Measurements from ENCODE around the gene STON1. TPM values are rescaled to one million over a fixed set of nuclear protein-coding genes. Genes with fewer than 3 reads are reported as not detected.
A peak's percentile ranks its signal among the peaks of the same experiment; 100 is the strongest.

STON1 gene
- total and polyA plus RNA-seq, 12 donors: 2.2 to 8.9 (median 4.4) TPM

- H3K4me1 ChIP-seq: peaks cover 0 to 39% (median 5%) of the 10 kb centered on the region in 9 donors
- no peak for TF ChIP-seq CTCF (IDR thresholded peaks at IDR 0.05)
- no peaks in the 10 kb centered on the region for H3K27me3 ChIP-seq
- no peaks in the 10 kb centered on the region for H3K36me3 ChIP-seq
- H3K4me3 ChIP-seq: no peak overlapping the region
- ATAC-seq (peak in 2 of 8 donors; percentile 53 to 63), DNase-seq (no peak)
- peak overlapping the region in 2 of 10 donors; percentile 3 to 37 for H3K27ac ChIP-seq
- H3K9me3 ChIP-seq: no peaks in the 10 kb centered on the region
- intact Hi-C loops (cut with DNase I): no loop called here
- 69 to 93% methylated on average over 4 of the region's 4 CpGs for WGBS, 2 donors
Observed at GRCh38 chr2:48568547-48568946, 38.6 kb downstream of the STON1 start.

GRCh38 chr2:48569433-48569832, 39.5 kb downstream of the STON1 start:
- no peak for ATAC-seq
- no peaks in the 10 kb centered on the region for H3K27me3 ChIP-seq
- H3K4me3 ChIP-seq: no peak overlapping the region
- H3K9me3 ChIP-seq: no peaks in the 10 kb centered on the region
- H3K4me1 ChIP-seq: peaks cover 0 to 39% (median 5%) of the 10 kb centered on the region in 9 donors
- no peaks in the 10 kb centered on the region for H3K36me3 ChIP-seq
- TF ChIP-seq CTCF (IDR thresholded peaks at IDR 0.05): no peak
- intact Hi-C loops (cut with DNase I): no loop called here
- H3K27ac ChIP-seq: peak overlapping the region in 1 of 10 donors; percentile 37
- no peak for DNase-seq

- Histone ChIP-seq H3K4me3 (no peak overlapping the region), H3K27ac (no peak overlapping the region), H3K27me3 (no peaks in the 10 kb centered on the region), H3K4me1 (peaks cover 0 to 30% (median 5%) of the 10 kb centered on the region in 9 donors), H3K36me3 (no peaks in the 10 kb centered on the region), H3K9me3 (no peaks in the 10 kb centered on the region)
- ATAC-seq (peak in 3 of 8 donors; percentile 14 to 29 (median 17)), DNase-seq (no peak)
- no peak for TF ChIP-seq CTCF (IDR thresholded peaks at IDR 0.05)
- 61 to 63% methylated on average over 5 of the region's 5 CpGs for WGBS, 2 donors
- intact Hi-C loops (cut with DNase I): no loop called here
Observed at GRCh38 chr2:48572816-48573215, 42.9 kb downstream of the STON1 start.

- no peak overlapping the region for H3K27ac ChIP-seq
Observed at GRCh38 chr2:48574353-48575287, 44.7 kb downstream of the STON1 start.

More at GRCh38 chr2:48574353-48575287, 44.7 kb downstream of the STON1 start:
- intact Hi-C loops (cut with DNase I): no loop called here
- H3K9me3 ChIP-seq: no peaks in the 10 kb centered on the region
- ATAC-seq (no peak), DNase-seq (no peak)
- TF ChIP-seq CTCF (IDR thresholded peaks at IDR 0.05): no peak
- WGBS, 2 donors: 85 to 89% methylated on average over 9 of the region's 9 CpGs
- peaks cover 0 to 13% (median 0%) of the 10 kb centered on the region in 9 donors for H3K4me1 ChIP-seq
- H3K27me3 ChIP-seq: no peaks in the 10 kb centered on the region
- no peak overlapping the region for H3K4me3 ChIP-seq
- no peaks in the 10 kb centered on the region for H3K36me3 ChIP-seq

Measured in heart right ventricle (tissue), 16 donors.